ENCODE data around the gene RUNX1. TPM values are rescaled to one million over a fixed set of nuclear protein-coding genes. Genes with fewer than 3 reads are reported as not detected.

Gene RUNX1
- total and polyA plus RNA-seq, 7 experiments from 2014 or later, result 27.9 to 154 (median 85.1) TPM

- POLR2A ChIA-PET, result interaction anchor here (1.0 to 1.4 kb wide), 6 partner anchors 10 to 109 kb away, joined by 3 to 4 read pairs (median 3); no protein-coding TSS in a partner anchor
- H3K4me3 Mint-ChIP-seq, result peak overlapping the region in 9 of 10 donors; percentile 3 to 66 (median 45)
- ATAC-seq (no peak), DNase-seq (no peak)
- Histone ChIP-seq H3K36me3 (ENCODE audit: control insufficient read depth in 2 of 3, insufficient read depth in 3 of 3, low read length in 3 of 3) (peaks cover 0 to 16% (median 0%) of the 10 kb centered on the region in 3 experiments), H3K4me3 (ENCODE audit: low read length) (no peak overlapping the region), H3K9me3 (ENCODE audit: control insufficient read depth in 2 of 3, low read length in 3 of 3) (no peaks in the 10 kb centered on the region), H3K27me3 (ENCODE audit: control insufficient read depth in 2 of 2, insufficient read depth in 2 of 2, low read length in 2 of 2) (no peaks in the 10 kb centered on the region), H3K27ac (ENCODE audit: low read depth, low read length) (no peak overlapping the region), H3K4me1 (ENCODE audit: control insufficient read depth in 2 of 2, insufficient read depth in 2 of 2, low read length in 2 of 2) (peaks cover 16 to 44% of the 10 kb centered on the region in 2 donors)
- peak overlapping the region in 8 of 9 donors; percentile 49 to 87 (median 79) for H3K27ac Mint-ChIP-seq
- peaks cover 67 to 94% (median 90%) of the 10 kb centered on the region in 7 donors for H3K4me1 Mint-ChIP-seq
- H3K36me3 Mint-ChIP-seq, result peaks cover 0 to 33% (median 16%) of the 10 kb centered on the region in 5 donors
- H3K27me3 Mint-ChIP-seq, result no peaks in the 10 kb centered on the region
- CTCF ChIA-PET, result interaction anchor here (0.6 to 1.9 kb wide), 3 partner anchors 17 to 1059 kb away, joined by 3 to 5 read pairs (median 5); no protein-coding TSS in a partner anchor
- intact Hi-C loops (cut with micrococcal nuclease), result no loop called here
- no peaks in the 10 kb centered on the region for H3K9me3 Mint-ChIP-seq
These were observed 49.6 kb downstream of the RUNX1 start for GRCh38 chr21:34999397-34999941.

DNA sequence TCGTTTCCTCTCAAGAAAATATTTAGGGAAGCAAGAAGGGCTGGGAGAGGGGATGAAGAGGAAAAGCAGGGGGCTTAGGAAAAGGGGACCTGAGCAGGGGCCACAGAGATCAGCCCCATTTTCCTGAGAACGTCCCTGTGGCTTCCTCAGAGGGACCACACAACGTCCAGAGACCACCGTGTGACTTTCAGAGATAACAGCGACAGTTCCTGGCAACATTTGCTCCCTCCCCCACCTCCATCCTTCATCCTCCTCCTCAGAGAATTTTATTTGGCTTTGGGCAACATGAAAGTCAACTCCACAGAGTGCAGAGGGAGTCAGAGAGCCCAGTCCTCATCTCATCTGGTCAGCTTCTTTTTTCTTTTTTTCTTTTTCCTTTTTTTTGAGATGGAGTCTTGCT is 50.9 kb downstream of the RUNX1 start:
- Histone ChIP-seq H3K4me1 (ENCODE audit: control insufficient read depth in 2 of 2, insufficient read depth in 2 of 2, low read length in 2 of 2) (peaks cover 18 to 45% of the 10 kb centered on the region in 2 donors), H3K36me3 (ENCODE audit: control insufficient read depth in 2 of 3, insufficient read depth in 3 of 3, low read length in 3 of 3) (peaks cover 0 to 11% (median 0%) of the 10 kb centered on the region in 3 experiments), H3K4me3 (ENCODE audit: low read length) (no peak overlapping the region), H3K27ac (ENCODE audit: low read depth, low read length) (no peak overlapping the region), H3K27me3 (ENCODE audit: control insufficient read depth in 2 of 2, insufficient read depth in 2 of 2, low read length in 2 of 2) (no peaks in the 10 kb centered on the region), H3K9me3 (ENCODE audit: control insufficient read depth in 2 of 3, low read length in 3 of 3) (no peaks in the 10 kb centered on the region)
- CTCF ChIA-PET, result no interaction called here
- no peak for DNase-seq
- intact Hi-C loops (cut with micrococcal nuclease), result no loop called here
- Mint-ChIP-seq H3K36me3 (peaks cover 0 to 25% (median 15%) of the 10 kb centered on the region in 5 donors), H3K27ac (peak overlapping the region in 8 of 9 donors; percentile 60 to 87 (median 72)), H3K9me3 (no peaks in the 10 kb centered on the region), H3K4me1 (peaks cover 58 to 82% (median 77%) of the 10 kb centered on the region in 7 donors), H3K27me3 (no peaks in the 10 kb centered on the region), H3K4me3 (peak overlapping the region in 7 of 10 donors; percentile 15 to 66 (median 46))
- ATAC-seq, result no peak
- POLR2A ChIA-PET, result no interaction called here

DNA sequence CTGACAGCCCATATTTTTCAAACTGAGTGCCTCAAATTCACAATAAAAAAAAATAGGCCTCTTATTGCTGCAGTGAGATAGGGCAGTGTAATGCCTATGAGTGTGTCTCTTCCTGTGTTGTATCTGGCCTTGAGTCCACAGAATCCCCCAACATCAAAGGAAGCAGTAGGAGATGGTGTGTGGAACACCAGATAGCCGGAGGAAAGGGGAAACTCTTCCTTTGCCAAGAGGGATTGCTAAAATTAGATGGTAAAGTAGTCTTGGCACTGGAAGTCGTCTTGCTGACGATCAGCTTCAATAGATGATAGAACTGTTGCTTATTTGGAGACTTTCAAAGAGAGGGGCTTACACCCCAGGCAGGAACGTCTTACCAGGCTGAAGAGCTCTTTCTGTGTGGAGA is 51.8 kb downstream of the RUNX1 start:
- Histone ChIP-seq H3K4me3 (ENCODE audit: low read length) (no peak overlapping the region), H3K36me3 (ENCODE audit: control insufficient read depth in 2 of 3, insufficient read depth in 3 of 3, low read length in 3 of 3) (peaks cover 0 to 11% (median 0%) of the 10 kb centered on the region in 3 experiments), H3K27me3 (ENCODE audit: control insufficient read depth in 2 of 2, insufficient read depth in 2 of 2, low read length in 2 of 2) (no peaks in the 10 kb centered on the region), H3K9me3 (ENCODE audit: control insufficient read depth in 2 of 3, low read length in 3 of 3) (no peaks in the 10 kb centered on the region), H3K4me1 (ENCODE audit: control insufficient read depth in 2 of 2, insufficient read depth in 2 of 2, low read length in 2 of 2) (peaks cover 18 to 45% of the 10 kb centered on the region in 2 donors), H3K27ac (ENCODE audit: low read depth, low read length) (peak overlapping the region; percentile 12)
- Mint-ChIP-seq H3K4me1 (peaks cover 53 to 75% (median 71%) of the 10 kb centered on the region in 7 donors), H3K27ac (peak overlapping the region in 7 of 9 donors; percentile 5 to 86 (median 69)), H3K27me3 (no peaks in the 10 kb centered on the region), H3K9me3 (no peaks in the 10 kb centered on the region), H3K4me3 (peak overlapping the region in 6 of 10 donors; percentile 0 to 66 (median 18)), H3K36me3 (peaks cover 0 to 21% (median 12%) of the 10 kb centered on the region in 5 donors)
- ATAC-seq (no peak), DNase-seq (no peak)
- POLR2A ChIA-PET, result interaction anchor here (0.6 kb wide), 1 partner anchor 13 kb away, joined by 3 read pairs; no protein-coding TSS in a partner anchor
- CTCF ChIA-PET, result interaction anchor here (1.1 kb wide), 1 partner anchor 50 kb away, joined by 3 read pairs; no protein-coding TSS in a partner anchor
- intact Hi-C loops (cut with micrococcal nuclease), result loop anchor here in 1 of 2 donors (1.0 kb wide), 1 partner anchor 10 kb away; no protein-coding TSS in a partner anchor

DNA sequence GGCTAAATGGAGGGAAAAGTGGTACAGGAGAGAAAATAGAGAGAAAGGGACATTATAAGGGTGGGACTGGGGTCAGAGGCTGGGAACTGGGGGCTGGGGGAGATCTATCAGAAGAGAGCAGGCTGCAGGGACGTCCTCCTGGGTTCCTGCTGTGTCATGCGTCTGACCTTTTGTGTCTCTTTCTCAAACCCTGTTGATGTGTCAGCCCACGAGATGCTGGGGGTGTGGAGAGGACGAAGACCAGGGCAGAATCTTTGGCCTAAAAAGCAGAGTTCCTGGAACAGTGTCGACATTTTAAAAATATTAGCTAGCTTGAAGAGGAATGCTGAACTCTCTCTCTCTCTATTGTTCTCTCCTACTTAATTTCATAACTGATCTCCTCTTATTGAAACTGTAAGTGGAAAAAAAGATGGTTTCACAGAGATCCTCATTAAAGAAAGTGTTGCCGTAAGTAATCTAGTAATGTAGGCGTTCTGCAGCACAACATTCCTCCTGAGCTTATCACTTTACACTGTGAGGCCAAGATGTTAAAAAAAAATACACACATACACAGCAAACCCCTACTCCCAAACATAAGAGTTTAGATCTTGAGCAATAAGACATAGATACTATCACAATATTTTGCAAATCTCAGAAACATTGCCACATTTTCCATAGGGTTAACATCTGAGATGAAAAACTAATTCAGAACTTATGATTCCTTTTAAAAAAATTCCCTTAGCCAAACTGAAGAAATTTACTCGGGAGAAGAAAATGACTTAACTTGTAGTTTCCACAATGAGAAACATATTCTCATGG is 52.6 kb downstream of the RUNX1 start:
- peaks cover 18 to 46% of the 10 kb centered on the region in 2 donors for H3K4me1 ChIP-seq (ENCODE audit: control insufficient read depth in 2 of 2, insufficient read depth in 2 of 2, low read length in 2 of 2)
- POLR2A ChIA-PET, result interaction anchor here (0.6 kb wide), 1 partner anchor 209 kb away, joined by 4 read pairs; no protein-coding TSS in a partner anchor
- Mint-ChIP-seq H3K9me3 (no peaks in the 10 kb centered on the region), H3K36me3 (peaks cover 0 to 23% (median 12%) of the 10 kb centered on the region in 5 donors), H3K27ac (peak overlapping the region; percentile 11 to 92 (median 86)), H3K4me3 (peak overlapping the region in 9 of 10 donors; percentile 3 to 66 (median 40)), H3K27me3 (no peaks in the 10 kb centered on the region), H3K4me1 (peaks cover 49 to 70% (median 67%) of the 10 kb centered on the region in 7 donors)
- DNase-seq (no peak), ATAC-seq (no peak)
- peaks cover 0 to 17% (median 0%) of the 10 kb centered on the region in 3 experiments for H3K36me3 ChIP-seq (ENCODE audit: control insufficient read depth in 2 of 3, insufficient read depth in 3 of 3, low read length in 3 of 3)
- no peaks in the 10 kb centered on the region for H3K27me3 ChIP-seq (ENCODE audit: control insufficient read depth in 2 of 2, insufficient read depth in 2 of 2, low read length in 2 of 2)
- no peaks in the 10 kb centered on the region for H3K9me3 ChIP-seq (ENCODE audit: control insufficient read depth in 2 of 3, low read length in 3 of 3)
- peak overlapping the region; percentile 6 for H3K27ac ChIP-seq (ENCODE audit: low read depth, low read length)
- no peak overlapping the region for H3K4me3 ChIP-seq (ENCODE audit: low read length)
- CTCF ChIA-PET, result interaction anchor here (1.1 kb wide), 1 partner anchor 51 kb away, joined by 3 read pairs; no protein-coding TSS in a partner anchor
- intact Hi-C loops (cut with micrococcal nuclease), result loop anchor here in 1 of 2 donors (1.0 kb wide), 1 partner anchor 9 kb away; no protein-coding TSS in a partner anchor

- POLR2A ChIA-PET, result interaction anchor here (0.6 kb wide), 1 partner anchor 209 kb away, joined by 4 read pairs; no protein-coding TSS in a partner anchor
These were observed 53.2 kb downstream of the RUNX1 start for GRCh38 chr21:34995979-34996303.

More at GRCh38 chr21:34995979-34996303, 53.2 kb downstream of the RUNX1 start:
- no peak for ATAC-seq
- peaks cover 0 to 17% (median 0%) of the 10 kb centered on the region in 3 experiments for H3K36me3 ChIP-seq (ENCODE audit: control insufficient read depth in 2 of 3, insufficient read depth in 3 of 3, low read length in 3 of 3)
- peaks cover 52 to 70% (median 62%) of the 10 kb centered on the region in 7 donors for H3K4me1 Mint-ChIP-seq
- no peaks in the 10 kb centered on the region for H3K27me3 Mint-ChIP-seq
- no peak for DNase-seq
- H3K27ac ChIP-seq (ENCODE audit: low read depth, low read length), result peak overlapping the region; percentile 6
- H3K9me3 Mint-ChIP-seq, result no peaks in the 10 kb centered on the region
- CTCF ChIA-PET, result no interaction called here
- H3K27me3 ChIP-seq (ENCODE audit: control insufficient read depth in 2 of 2, insufficient read depth in 2 of 2, low read length in 2 of 2), result no peaks in the 10 kb centered on the region
- peaks cover 0 to 27% (median 12%) of the 10 kb centered on the region in 5 donors for H3K36me3 Mint-ChIP-seq
- H3K4me3 ChIP-seq (ENCODE audit: low read length), result no peak overlapping the region
- H3K9me3 ChIP-seq (ENCODE audit: control insufficient read depth in 2 of 3, low read length in 3 of 3), result no peaks in the 10 kb centered on the region
- H3K4me1 ChIP-seq (ENCODE audit: control insufficient read depth in 2 of 2, insufficient read depth in 2 of 2, low read length in 2 of 2), result peaks cover 18 to 51% of the 10 kb centered on the region in 2 donors
- H3K27ac Mint-ChIP-seq, result peak overlapping the region in 8 of 9 donors; percentile 12 to 92 (median 86)
- peak overlapping the region in 7 of 10 donors; percentile 3 to 66 (median 19) for H3K4me3 Mint-ChIP-seq
- intact Hi-C loops (cut with micrococcal nuclease), result no loop called here

Measured in naive thymus-derived CD4-positive, alpha-beta T cell (primary cell).